ENCODE results near the gene THUMPD2. TPM values are rescaled to one million over a fixed set of nuclear protein-coding genes. Genes with fewer than 3 reads are reported as not detected.

Gene THUMPD2
- total RNA-seq: 17.8 and 20.1 TPM in 2 replicates

GRCh38 chr2:39778775-39779340 lies at the start of gene THUMPD2:
Gene THUMPD2 (minus strand): TSS chr2:39779258. CDS start chr2:39779239, 19 bp downstream.

Other genes starting within 250 kb of the THUMPD2 start
- gene TMEM178A, start 113.3 kb downstream of the THUMPD2 start, total RNA-seq: 0.26 and 1.7 TPM in 2 replicates

Data from articular chondrocyte of knee joint (primary cell).